H1 (cell line): Measurements from ENCODE around the gene ZNF490. TPM values are rescaled to one million over a fixed set of nuclear protein-coding genes. Genes with fewer than 3 reads are reported as not detected.
A peak's percentile ranks its signal among the peaks of the same experiment; 100 is the strongest.

Experiments
- CTCF ChIA-PET: fragments of 300-600 bp; sonication (Branson Sonifier 250); formaldehyde crosslinking; loops from one replicate; lab custom pipeline; 2021; ENCODE audit not compliant: partially characterized antibody; lab: Charles Lee
- POLR2A ChIA-PET: fragments of 300-600 bp; sonication (Branson Sonifier 250); formaldehyde crosslinking; loops from one replicate; lab custom pipeline; 2021; ENCODE audit warnings: inconsistent platforms; ENCODE audit not compliant: partially characterized antibody; lab: Charles Lee
- DNase-seq, 2 experiments: peaks; one replicate each; pipeline versions ENCODE4 v3.0.0 to v3.0.0-alpha.2; 2010 to 2022; ENCODE audit warnings: low spot score in 2 of 2, low read depth in 1 of 2, mixed read lengths in 1 of 2
- FAIRE-seq: peaks from 2 replicates; lab custom pipeline; 2011; peaks lifted over from hg19 to GRCh38; lab: Jason Lieb, UNC
- H2AFZ ChIP-seq: 2 replicates; pipeline ENCODE4 v1.8.1; 2012; ENCODE audit warnings: low read length, inconsistent platforms
- H2AK5ac ChIP-seq: 2 replicates; pipeline ENCODE4 v1.6.1; 2013; ENCODE audit warnings: low read depth, low read length
- H2BK120ac ChIP-seq: replicated peaks from 2 replicates; pipeline ENCODE3; 2013; ENCODE audit warnings: low read depth, low read length, inconsistent platforms
- H2BK12ac ChIP-seq: 2 replicates; pipeline ENCODE4 v1.6.1; 2013; ENCODE audit warnings: low read depth, low read length
- H2BK15ac ChIP-seq: 2 replicates; pipeline ENCODE4 v1.6.1; 2013; ENCODE audit warnings: low read length
- H2BK20ac ChIP-seq: 2 replicates; pipeline ENCODE4 v1.6.1; 2013; ENCODE audit warnings: low read length
- H2BK5ac ChIP-seq: 2 replicates; pipeline ENCODE4 v1.6.1; 2013; ENCODE audit warnings: low read depth, low read length
- H3K14ac ChIP-seq: 2 replicates; pipeline ENCODE4 v1.6.1; 2013; ENCODE audit warnings: inconsistent platforms; ENCODE audit not compliant: insufficient read length
- H3K18ac ChIP-seq: 2 replicates; pipeline ENCODE4 v1.6.1; 2013; ENCODE audit warnings: low read length; ENCODE audit errors: extremely low read depth
- H3K23ac ChIP-seq: 2 replicates; pipeline ENCODE4 v1.6.1; 2013; ENCODE audit warnings: inconsistent platforms; ENCODE audit not compliant: insufficient read length
- H3K23me2 ChIP-seq: 2 replicates; pipeline ENCODE4 v1.6.1; 2013; ENCODE audit warnings: low read depth, low read length
- H3K27ac ChIP-seq: 2 replicates; pipeline ENCODE4 v1.6.1; 2011; ENCODE audit warnings: low read depth, low read length, inconsistent platforms
- H3K27me3 ChIP-seq, 4 experiments: replicated peaks in 1 of 4; 1 replicate in 1 of 4; 2 replicates in 3 of 4; pipeline versions ENCODE4 v1.6.1 to v1.8.1; 2011 to 2013; ENCODE audit warnings: low read length in 3 of 4, mild to moderate bottlenecking in 3 of 4, inconsistent platforms in 2 of 4, mixed read lengths in 2 of 4, moderate library complexity in 1 of 4; ENCODE audit not compliant: control insufficient read depth in 3 of 4, insufficient read depth in 3 of 4; ENCODE audit errors: extremely low read depth in 1 of 4
- H3K36me3 ChIP-seq, 4 experiments: 2 replicates each; pipeline versions ENCODE4 v1.6.1 to v1.8.1; 2011 to 2013; ENCODE audit warnings: mild to moderate bottlenecking in 4 of 4, low read length in 3 of 4, moderate library complexity in 2 of 4, control low read depth in 1 of 4, inconsistent platforms in 1 of 4; ENCODE audit not compliant: insufficient read depth in 4 of 4, control insufficient read depth in 2 of 4
- H3K4ac ChIP-seq: replicated peaks from 2 replicates; pipeline ENCODE3; 2013; ENCODE audit warnings: low read length, low read depth, mixed read lengths, inconsistent platforms; ENCODE audit not compliant: insufficient read length
- H3K4me1 ChIP-seq, 4 experiments: replicated peaks in 1 of 4; 1 replicate in 1 of 4; 2 replicates in 3 of 4; pipeline versions ENCODE4 v1.6.1 to v1.8.1; 2011 to 2013; ENCODE audit warnings: low read length in 3 of 4, inconsistent platforms in 2 of 4, mixed read lengths in 1 of 4; ENCODE audit not compliant: insufficient read depth in 4 of 4, control insufficient read depth in 3 of 4
- H3K4me2 ChIP-seq, 2 experiments: 2 replicates each; pipeline versions ENCODE4 v1.6.1 to v1.8.1; 2011 to 2013; ENCODE audit warnings: low read depth in 2 of 2, low read length in 2 of 2, control low read depth in 1 of 2, inconsistent platforms in 1 of 2, mild to moderate bottlenecking in 1 of 2; ENCODE audit not compliant: insufficient read depth in 1 of 2
- H3K4me3 ChIP-seq, 4 experiments: fragments of 200-600, 300-600 bp in 1 of 4; sonication (generic), shearing (Covaris generic), sonication (Bioruptor Twin) in 1 of 4; 2 replicates each; pipeline versions ENCODE4 v1.5.1 to v1.8.1; 2011 to 2016; ENCODE audit warnings: low read length in 4 of 4, low read depth in 3 of 4, control low read depth in 2 of 4, inconsistent platforms in 2 of 4, mild to moderate bottlenecking in 2 of 4, mixed read lengths in 1 of 4, moderate library complexity in 1 of 4; ENCODE audit not compliant: insufficient read depth in 2 of 4; ENCODE audit errors: extremely low read depth in 1 of 4
- H3K56ac ChIP-seq: replicated peaks from 2 replicates; pipeline ENCODE3; 2013; ENCODE audit warnings: low read depth, mild to moderate bottlenecking, mixed read lengths, low read length, inconsistent platforms; ENCODE audit not compliant: insufficient read length
- H3K79me1 ChIP-seq: 2 replicates; pipeline ENCODE4 v1.6.1; 2013; ENCODE audit warnings: low read depth, low read length, control low read depth
- H3K79me2 ChIP-seq, 2 experiments: 2 replicates each; pipeline versions ENCODE4 v1.6.1 to v1.8.1; 2012 to 2013; ENCODE audit warnings: low read length in 2 of 2, mild to moderate bottlenecking in 2 of 2, inconsistent platforms in 1 of 2; ENCODE audit not compliant: insufficient read depth in 2 of 2, control insufficient read depth in 1 of 2
- H3K9ac ChIP-seq, 4 experiments: replicated peaks in 1 of 4; 1 replicate in 1 of 4; 2 replicates in 3 of 4; pipeline versions ENCODE4 v1.6.1 to v1.8.1; 2011 to 2013; ENCODE audit warnings: low read depth in 3 of 4, low read length in 3 of 4, control low read depth in 2 of 4, mild to moderate bottlenecking in 2 of 4, moderate library complexity in 2 of 4, inconsistent platforms in 1 of 4; ENCODE audit errors: extremely low read depth in 1 of 4
- H3K9me3 ChIP-seq, 2 experiments: 2 replicates each; pipeline versions ENCODE4 v1.6.1 to v1.8.1; 2012 to 2013; ENCODE audit warnings: mild to moderate bottlenecking in 2 of 2, moderate library complexity in 2 of 2, control low read depth in 1 of 2, inconsistent platforms in 1 of 2, low read depth in 1 of 2, low read length in 1 of 2, mixed read lengths in 1 of 2; ENCODE audit not compliant: insufficient read depth in 2 of 2
- H4K20me1 ChIP-seq, 2 experiments: replicated peaks in 1 of 2; 2 replicates each; pipeline versions ENCODE3 to v1.8.1; 2011 to 2013; ENCODE audit warnings: inconsistent platforms in 2 of 2, low read length in 2 of 2, mild to moderate bottlenecking in 1 of 2; ENCODE audit not compliant: insufficient read depth in 2 of 2, control insufficient read depth in 1 of 2
- H4K5ac ChIP-seq: 2 replicates; pipeline ENCODE4 v1.6.1; 2013; ENCODE audit warnings: low read length, low read depth, mixed read lengths, inconsistent platforms; ENCODE audit not compliant: insufficient read length
- H4K8ac ChIP-seq: 2 replicates; pipeline ENCODE4 v1.8.0; 2013; ENCODE audit warnings: mild to moderate bottlenecking, moderate library complexity, low read length, inconsistent platforms; ENCODE audit not compliant: insufficient read depth; ENCODE audit errors: extremely low read depth
- H4K91ac ChIP-seq: replicated peaks from 2 replicates; pipeline ENCODE3; 2013; ENCODE audit warnings: low read length, mixed read lengths, inconsistent platforms; ENCODE audit not compliant: insufficient read length
- CBX8 ChIP-seq: fragments of 300-800, 300-1000 bp; sonication (generic); IDR thresholded peaks from 2 replicates; pipeline ENCODE4 v1.7.1; 2016; ENCODE audit warnings: low read depth, low read length, borderline replicate concordance
- CREB1 ChIP-seq: IDR thresholded peaks from 2 replicates; pipeline ENCODE4 v1.6.1; 2012; ENCODE audit warnings: inconsistent platforms
- GABPA ChIP-seq: IDR thresholded peaks from 2 replicates; pipeline ENCODE4 v1.6.1; 2011; ENCODE audit warnings: mild to moderate bottlenecking, low read length, moderate library complexity, borderline replicate concordance; ENCODE audit not compliant: insufficient read depth
- MAX ChIP-seq: IDR thresholded peaks from 2 replicates; pipeline ENCODE4 v1.6.1; 2012; ENCODE audit warnings: inconsistent platforms
- RAD21 ChIP-seq, 2 experiments: IDR thresholded peaks in 1 of 2; conservative IDR thresholded peaks in 1 of 2; 2 replicates each; pipeline ENCODE4 v1.6.1; 2011; ENCODE audit warnings: low read depth in 2 of 2, low read length in 2 of 2, improper control_type of control experiment in 1 of 2, inconsistent platforms in 1 of 2, mild to moderate bottlenecking in 1 of 2, moderate library complexity in 1 of 2
- RNF2 ChIP-seq: fragments of 200-900, 300-1000 bp; sonication (generic); IDR thresholded peaks from 2 replicates; pipeline ENCODE4 v1.7.1; 2016; ENCODE audit warnings: borderline replicate concordance, low read depth, mild to moderate bottlenecking, antibody characterized with exemption, low read length; ENCODE audit not compliant: poor library complexity, severe bottlenecking; ENCODE audit errors: missing control alignments
- SP1 ChIP-seq: IDR thresholded peaks from 2 replicates; pipeline ENCODE4 v1.6.1; 2011; ENCODE audit warnings: low read depth, low read length
- TBP ChIP-seq: IDR thresholded peaks from 2 replicates; pipeline ENCODE4 v1.6.1; 2011; ENCODE audit warnings: low read depth, low read length, improper control_type of control experiment
- TEAD4 ChIP-seq: IDR thresholded peaks from 2 replicates; pipeline ENCODE4 v1.6.1; 2012; ENCODE audit warnings: low read depth, low read length, inconsistent platforms, mixed read lengths
- WGBS, 2 experiments: shearing (Covaris generic) in 1 of 2; methylation state at CpG; one replicate each; pipeline versions ENCODE4 v1.1.6 to v1.1.7; 2013 to 2015; ENCODE audit warnings: low lambda C conversion rate in 2 of 2, mixed read lengths in 2 of 2, inconsistent platforms in 1 of 2, low coverage in 1 of 2, missing lambda C conversion rate in 1 of 2; ENCODE audit not compliant: insufficient replicate concordance in 2 of 2, insufficient coverage in 1 of 2, insufficient read length in 1 of 2; ENCODE audit errors: extremely low coverage in 1 of 2, missing lambda C conversion rate in 1 of 2; 5-methylcytosine and 5-hydroxymethylcytosine counted together
- polyA plus RNA-seq, 7 experiments: library from polyadenylated mRNA; depleted of rRNA in 3 of 7; stranded (reverse) in 5 of 7; unstranded in 2 of 7; fragments of >200 nt in 5 of 7; fragments of 200-250 nt in 2 of 7; gene quantifications; 1 replicate in 5 of 7; 2 replicates in 1 of 7; 4 replicates in 1 of 7; pipeline versions ENCODE4 v1.2.1 to v1.2.3, GENCODE V29; 2011 to 2013; ENCODE audit warnings: missing spikeins in 2 of 7, mixed read lengths in 2 of 7
- total RNA-seq: library from RNA; stranded (reverse); fragmentation: NEBNext Ultra II Directional; extraction: Animal tissue kit (Norgen Biotek cat#: 25700); gene quantifications from 2 replicates; pipeline ENCODE4 v1.2.1, GENCODE V29; 2021
- TF ChIP-seq, protein P1 (sequence below): IDR thresholded peaks from 2 replicates; pipeline ENCODE4 v1.6.1; 2012; ENCODE audit warnings: inconsistent platforms

Gene ZNF490
- total and polyA plus RNA-seq, 2 of the 8 experiments (the other 6 are each of a cell fraction or from before 2014, with no cell fraction given): 1.7 to 9.0 TPM

- H2AFZ ChIP-seq: peak overlapping the region; percentile 71; the same call in 1 of the 2 replicates
- peak; percentile 91 to 95 for DNase-seq
- CTCF ChIA-PET: interaction anchor here (0.6 to 2.2 kb wide), 14 partner anchors 8 to 317 kb away, joined by 3 to 11 read pairs (median 4); partner anchors contain the start of genes MAN2B1 and WDR83
- no peak for TF ChIP-seq RNF2
- peak; percentile 99 for TF ChIP-seq MAX
- TF ChIP-seq, protein P1, sequence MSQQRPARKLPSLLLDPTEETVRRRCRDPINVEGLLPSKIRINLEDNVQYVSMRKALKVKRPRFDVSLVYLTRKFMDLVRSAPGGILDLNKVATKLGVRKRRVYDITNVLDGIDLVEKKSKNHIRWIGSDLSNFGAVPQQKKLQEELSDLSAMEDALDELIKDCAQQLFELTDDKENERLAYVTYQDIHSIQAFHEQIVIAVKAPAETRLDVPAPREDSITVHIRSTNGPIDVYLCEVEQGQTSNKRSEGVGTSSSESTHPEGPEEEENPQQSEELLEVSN: peak; percentile 98
- peak; percentile 47; the same call in 1 of the 2 replicates for TF ChIP-seq SP1
- TF ChIP-seq CREB1: peak; percentile 29; the same call in 1 of the 2 replicates
- peak; percentile 18; the same call in 1 of the 2 replicates for TF ChIP-seq TBP
- TF ChIP-seq RAD21 (IDR thresholded peaks at IDR 0.05 in 1 of 2, conservative IDR thresholded peaks at IDR 0.05 in 1 of 2; ENCODE audit: low read depth in 2 of 2, low read length in 2 of 2): peak; percentile 50 to 55; a peak in 3 of 4 replicates
- no peak for TF ChIP-seq TEAD4
- no peak for TF ChIP-seq GABPA
- no peak for TF ChIP-seq CBX8
Observed at GRCh38 chr19:12656899-12657571, 46.4 kb upstream of the ZNF490 start.

More at GRCh38 chr19:12656899-12657571, 46.4 kb upstream of the ZNF490 start:
- Histone ChIP-seq H4K5ac (no peak overlapping the region), H2BK20ac (no peak overlapping the region), H3K79me1 (no peaks in the 10 kb centered on the region), H3K9ac (no peak overlapping the region), H2BK12ac (no peak overlapping the region), H3K4ac (no peak overlapping the region), H4K8ac (peak overlapping the region; percentile 80), H2AK5ac (no peak overlapping the region; the same call in 1 of the 2 replicates), H4K20me1 (peaks cover 0 to 3% of the 10 kb centered on the region in 2 experiments), H4K91ac (no peak overlapping the region), H2BK15ac (no peak overlapping the region), H3K36me3 (peaks cover 5 to 28% (median 13%) of the 10 kb centered on the region in 4 experiments), H3K56ac (no peak overlapping the region), H3K23ac (no peak overlapping the region), H3K27ac (no peak overlapping the region; the same call in 1 of the 2 replicates), H3K4me2 (peak overlapping the region; percentile 12 to 53; a peak in 3 of 4 replicates), H3K9me3 (no peaks in the 10 kb centered on the region), H3K79me2 (no peaks in the 10 kb centered on the region), H3K4me3 (peak overlapping the region in 1 of 4 experiments; percentile 20; a peak in 3 of 8 replicates), H3K14ac (no peak overlapping the region), H3K4me1 (peaks cover 0 to 6% (median 3%) of the 10 kb centered on the region in 4 experiments; a peak in 5 of 7 replicates), H2BK5ac (no peak overlapping the region), H2BK120ac (no peak overlapping the region), H3K23me2 (no peaks in the 10 kb centered on the region), H3K27me3 (no peaks in the 10 kb centered on the region), H3K18ac (no peak overlapping the region; the same call in 1 of the 2 replicates)
- POLR2A ChIA-PET: interaction anchor here (0.6 to 2.0 kb wide), 6 partner anchors 10 to 66 kb away, joined by 3 to 7 read pairs (median 4); partner anchors contain the start of genes ZNF490 and ZNF791
- WGBS, 2 experiments: 63% methylated on average over 26 of the region's 50 CpGs; no CpG with 5 or more reads in 1 of the 2 experiments
- FAIRE-seq: peak; percentile 78
